Karpas-422 (cell line): Measurements from ENCODE around the gene NDE1. TPM values are rescaled to one million over a fixed set of nuclear protein-coding genes. Genes with fewer than 3 reads are reported as not detected.

ENCODE experiments used
- DNase-seq: peaks from one replicate; pipeline ENCODE4 v3.0.0-alpha.2; 2015
- H2AFZ ChIP-seq: fragments of 200-600 bp; sonication (generic); 2 replicates; pipeline ENCODE4 v1.6.1; 2014; ENCODE audit warnings: antibody characterized with exemption, low read length, mixed read lengths
- H3K27ac ChIP-seq: fragments of 200-600 bp; sonication (generic); 2 replicates; pipeline ENCODE4 v1.5.1; 2014; ENCODE audit warnings: mild to moderate bottlenecking, low read length, moderate library complexity
- H3K27me3 ChIP-seq: fragments of 200-600 bp; sonication (generic); 2 replicates; pipeline ENCODE4 v1.6.1; 2014; ENCODE audit warnings: low read length, mixed read lengths
- H3K36me3 ChIP-seq: fragments of 200-600 bp; sonication (generic); 2 replicates; pipeline ENCODE4 v1.6.1; 2014; ENCODE audit warnings: low read length, mixed read lengths; ENCODE audit not compliant: insufficient read depth
- H3K4me1 ChIP-seq: fragments of 200-600 bp; sonication (generic); 2 replicates; pipeline ENCODE4 v1.6.1; 2014; ENCODE audit warnings: mild to moderate bottlenecking, low read length, mixed read lengths
- H3K4me2 ChIP-seq: fragments of 200-600 bp; sonication (generic); 2 replicates; pipeline ENCODE4 v1.6.1; 2014; ENCODE audit warnings: low read length, low read depth, mild to moderate bottlenecking; ENCODE audit not compliant: poor library complexity, severe bottlenecking
- H3K4me3 ChIP-seq: fragments of 200-600 bp; sonication (generic); 2 replicates; pipeline ENCODE4 v1.5.1; 2014; ENCODE audit warnings: mild to moderate bottlenecking, antibody characterized with exemption, low read length, mixed read lengths
- H3K79me2 ChIP-seq: fragments of 200-600 bp; sonication (generic); 2 replicates; pipeline ENCODE4 v1.6.1; 2014; ENCODE audit warnings: mild to moderate bottlenecking, low read length, mixed read lengths
- H3K9ac ChIP-seq: fragments of 200-600 bp; sonication (generic); 2 replicates; pipeline ENCODE4 v1.6.0; 2014; ENCODE audit warnings: low read length
- H3K9me2 ChIP-seq: fragments of 200-600 bp; sonication (generic), shearing (Covaris generic); replicated peaks from 2 replicates; pipeline ENCODE4 v1.6.0; 2014; ENCODE audit warnings: mild to moderate bottlenecking, low read length, moderate library complexity; ENCODE audit not compliant: insufficient read depth
- H3K9me3 ChIP-seq: fragments of 300-700, 200-600 bp; sonication (generic); 2 replicates; pipeline ENCODE4 v1.6.1; 2014; ENCODE audit warnings: low read length, mixed read lengths
- H4K20me1 ChIP-seq: fragments of 200-600 bp; sonication (generic); 2 replicates; pipeline ENCODE4 v1.6.1; 2014; ENCODE audit warnings: mild to moderate bottlenecking, antibody characterized with exemption, low read length, low read depth; ENCODE audit not compliant: insufficient read depth
- total RNA-seq: library from RNA; depleted of rRNA; stranded (reverse); fragments of >200 nt; shearing (Covaris generic); gene quantifications from 2 replicates; pipeline ENCODE4 v1.2.3, GENCODE V29; 2014; ENCODE audit warnings: low replicate concordance

NDE1 gene
- total RNA-seq, 1 experiment from 2014 or later = 39.4 TPM

GRCh38 chr16:15742716-15743115 lies 92.7 kb downstream of the NDE1 start:
- DNase-seq = no peak
- Histone ChIP-seq H3K4me2 (no peak overlapping the region), H2AFZ (no peak overlapping the region), H3K9me2 (no peaks in the 10 kb centered on the region), H3K4me3 (no peak overlapping the region), H4K20me1 (no peaks in the 10 kb centered on the region), H3K27ac (no peak overlapping the region), H3K36me3 (no peaks in the 10 kb centered on the region), H3K27me3 (no peaks in the 10 kb centered on the region), H3K9me3 (no peaks in the 10 kb centered on the region), H3K79me2 (no peaks in the 10 kb centered on the region), H3K4me1 (peaks cover 14% of the 10 kb centered on the region), H3K9ac (no peak overlapping the region)

- Histone ChIP-seq H3K4me3 (no peak overlapping the region), H3K9me3 (no peaks in the 10 kb centered on the region), H4K20me1 (no peaks in the 10 kb centered on the region), H3K4me2 (no peak overlapping the region), H3K9me2 (no peaks in the 10 kb centered on the region), H3K27ac (no peak overlapping the region), H3K36me3 (no peaks in the 10 kb centered on the region), H3K79me2 (no peaks in the 10 kb centered on the region), H3K4me1 (peaks cover 14% of the 10 kb centered on the region), H3K27me3 (no peaks in the 10 kb centered on the region), H3K9ac (no peak overlapping the region), H2AFZ (no peak overlapping the region)
- DNase-seq = no peak
Observed at GRCh38 chr16:15743657-15744056, 93.6 kb downstream of the NDE1 start.

- Histone ChIP-seq H3K36me3 (no peaks in the 10 kb centered on the region), H2AFZ (no peak overlapping the region), H3K27ac (no peak overlapping the region), H3K9me3 (no peaks in the 10 kb centered on the region), H3K27me3 (no peaks in the 10 kb centered on the region), H3K79me2 (no peaks in the 10 kb centered on the region), H3K9ac (no peak overlapping the region), H3K9me2 (no peaks in the 10 kb centered on the region), H3K4me1 (peaks cover 9% of the 10 kb centered on the region), H4K20me1 (no peaks in the 10 kb centered on the region), H3K4me2 (no peak overlapping the region), H3K4me3 (no peak overlapping the region)
- DNase-seq = no peak
Observed at GRCh38 chr16:15746332-15746731, 96.3 kb downstream of the NDE1 start.

DNA sequence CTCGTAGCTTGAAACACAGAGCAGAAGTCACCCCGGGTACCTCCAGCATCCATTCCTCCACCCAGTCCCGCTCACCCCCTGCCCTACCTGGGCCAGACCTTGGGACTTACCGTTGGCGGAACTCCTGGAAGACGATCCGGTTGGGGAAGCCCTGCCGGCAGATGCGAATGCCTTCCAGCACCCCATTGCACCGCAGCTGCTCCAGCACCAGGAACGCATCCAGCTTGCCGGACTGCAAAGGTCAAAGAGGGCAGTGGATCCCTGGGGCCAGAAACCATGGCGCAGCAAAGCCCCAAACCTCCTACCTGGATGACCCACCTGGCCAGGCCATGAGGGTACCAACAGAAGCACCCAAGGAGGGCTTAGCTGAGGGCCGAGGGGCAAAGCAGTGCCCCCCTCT lies 97.9 kb downstream of the NDE1 start:
- H3K27me3 ChIP-seq = no peaks in the 10 kb centered on the region
- no peak overlapping the region for H3K4me2 ChIP-seq
- H3K4me3 ChIP-seq = no peak overlapping the region
- H3K4me1 ChIP-seq = no peaks in the 10 kb centered on the region
- no peak overlapping the region for H2AFZ ChIP-seq
- H3K9me2 ChIP-seq = no peaks in the 10 kb centered on the region
- H3K36me3 ChIP-seq = no peaks in the 10 kb centered on the region
- H3K9me3 ChIP-seq = no peaks in the 10 kb centered on the region
- H4K20me1 ChIP-seq = no peaks in the 10 kb centered on the region
- no peak for DNase-seq
- no peak overlapping the region for H3K9ac ChIP-seq
- no peaks in the 10 kb centered on the region for H3K79me2 ChIP-seq
- no peak overlapping the region for H3K27ac ChIP-seq

GRCh38 chr16:15748654-15749053 lies 98.6 kb downstream of the NDE1 start:
- no peak overlapping the region for H2AFZ ChIP-seq
- no peak for DNase-seq
- H3K9me3 ChIP-seq = no peaks in the 10 kb centered on the region
- H3K9ac ChIP-seq = no peak overlapping the region
- H3K4me1 ChIP-seq = no peaks in the 10 kb centered on the region
- no peak overlapping the region for H3K4me3 ChIP-seq
- no peaks in the 10 kb centered on the region for H3K27me3 ChIP-seq
- no peaks in the 10 kb centered on the region for H3K79me2 ChIP-seq
- H3K36me3 ChIP-seq = no peaks in the 10 kb centered on the region
- no peak overlapping the region for H3K4me2 ChIP-seq
- H3K27ac ChIP-seq = no peak overlapping the region
- no peaks in the 10 kb centered on the region for H4K20me1 ChIP-seq
- H3K9me2 ChIP-seq = no peaks in the 10 kb centered on the region

DNA sequence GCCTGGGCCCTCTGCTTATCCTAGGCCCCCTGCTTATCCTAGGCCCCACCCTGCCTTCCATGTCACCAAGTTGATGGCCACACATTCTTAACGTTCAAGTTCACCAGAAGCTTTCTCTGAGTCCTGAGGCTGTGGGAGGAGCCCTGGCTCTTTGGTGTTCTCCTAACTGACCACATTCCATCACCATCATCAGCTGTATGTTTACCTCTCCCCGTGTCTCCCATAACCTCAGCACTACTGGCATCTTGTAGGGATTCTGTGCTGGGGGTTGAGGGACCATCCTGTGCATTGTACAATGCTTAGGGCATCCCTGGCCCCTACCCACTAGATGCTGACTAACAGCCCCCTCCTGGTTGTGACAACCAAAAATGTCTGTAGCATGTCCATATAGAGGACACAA lies 99.3 kb downstream of the NDE1 start:
- no peaks in the 10 kb centered on the region for H4K20me1 ChIP-seq
- no peaks in the 10 kb centered on the region for H3K9me3 ChIP-seq
- no peak for DNase-seq
- no peak overlapping the region for H2AFZ ChIP-seq
- no peaks in the 10 kb centered on the region for H3K9me2 ChIP-seq
- H3K27ac ChIP-seq = no peak overlapping the region
- H3K4me1 ChIP-seq = no peaks in the 10 kb centered on the region
- H3K4me2 ChIP-seq = no peak overlapping the region
- no peaks in the 10 kb centered on the region for H3K36me3 ChIP-seq
- H3K4me3 ChIP-seq = no peak overlapping the region
- H3K79me2 ChIP-seq = no peaks in the 10 kb centered on the region
- no peak overlapping the region for H3K9ac ChIP-seq
- H3K27me3 ChIP-seq = no peaks in the 10 kb centered on the region

DNA sequence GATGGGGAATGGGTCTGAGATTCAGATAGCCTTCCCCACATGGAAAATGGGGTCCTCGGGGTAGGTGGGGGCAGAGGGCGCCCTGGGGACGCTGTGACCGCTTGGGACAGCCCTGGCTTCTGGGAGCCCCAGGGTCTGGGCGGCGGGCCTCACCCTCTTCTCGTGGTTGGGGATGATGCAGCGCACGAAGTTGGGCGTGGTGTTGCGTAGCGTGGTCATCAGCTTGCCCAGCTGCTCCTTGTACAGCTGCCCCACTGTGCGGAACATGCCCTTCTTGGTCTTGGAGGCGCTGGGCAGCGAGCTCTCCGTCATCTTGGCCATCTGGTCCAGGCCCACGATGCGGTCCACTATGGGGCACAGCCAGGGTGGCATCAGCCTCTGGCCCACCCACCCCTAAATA lies 99.9 kb downstream of the NDE1 start:
- Histone ChIP-seq H3K9me3 (no peaks in the 10 kb centered on the region), H3K9ac (no peak overlapping the region), H3K27me3 (no peaks in the 10 kb centered on the region; the same call in 1 of the 2 replicates), H4K20me1 (no peaks in the 10 kb centered on the region), H3K4me2 (no peak overlapping the region), H3K4me1 (no peaks in the 10 kb centered on the region), H3K27ac (no peak overlapping the region), H2AFZ (no peak overlapping the region), H3K79me2 (no peaks in the 10 kb centered on the region), H3K4me3 (no peak overlapping the region), H3K9me2 (no peaks in the 10 kb centered on the region), H3K36me3 (no peaks in the 10 kb centered on the region)
- no peak for DNase-seq

DNA sequence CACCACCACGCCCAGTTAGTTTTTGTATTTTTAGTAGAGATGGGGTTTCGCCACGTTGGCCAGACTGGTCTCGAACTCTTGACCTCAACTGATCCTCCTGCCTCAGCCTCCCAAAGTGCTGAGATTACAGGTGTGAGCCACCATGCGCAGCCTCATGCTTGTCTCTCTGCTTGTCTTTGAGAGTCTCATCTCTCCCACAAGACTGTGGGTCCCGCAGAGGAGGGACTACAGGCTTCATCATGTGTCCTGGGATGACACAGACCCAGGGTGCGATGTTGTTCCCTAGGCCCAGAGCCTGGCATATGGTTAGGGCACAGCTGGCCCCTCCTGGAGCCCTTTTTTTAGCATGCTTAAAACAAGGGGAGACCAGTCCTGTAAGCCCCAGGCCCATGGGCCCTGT lies 101.9 kb downstream of the NDE1 start:
- H3K9ac ChIP-seq = no peak overlapping the region
- peaks cover 9% of the 10 kb centered on the region for H3K4me1 ChIP-seq
- no peaks in the 10 kb centered on the region for H3K9me2 ChIP-seq
- no peaks in the 10 kb centered on the region; the same call in 1 of the 2 replicates for H3K27me3 ChIP-seq
- H3K36me3 ChIP-seq = no peaks in the 10 kb centered on the region
- no peaks in the 10 kb centered on the region for H3K79me2 ChIP-seq
- H3K9me3 ChIP-seq = no peaks in the 10 kb centered on the region
- no peak overlapping the region for H3K4me3 ChIP-seq
- no peak overlapping the region for H3K27ac ChIP-seq
- H3K4me2 ChIP-seq = no peak overlapping the region
- DNase-seq = no peak
- no peak overlapping the region for H2AFZ ChIP-seq
- H4K20me1 ChIP-seq = no peaks in the 10 kb centered on the region
